GM23248 (cell line): ENCODE results near the gene KLHDC8B. TPM values are rescaled to one million over a fixed set of nuclear protein-coding genes. Genes with fewer than 3 reads are reported as not detected.

Experiments
- DNase-seq: peaks from one replicate; pipeline ENCODE4 v3.0.0-alpha.2; 2015
- H2AFZ ChIP-seq: fragments of 200-600 bp; sonication (generic); 2 replicates; pipeline ENCODE4 v1.6.1; 2016; ENCODE audit warnings: antibody characterized with exemption
- H3F3A ChIP-seq: fragments of 200-600 bp; sonication (generic); 2 replicates; pipeline ENCODE4 v1.6.1; 2016; ENCODE audit warnings: mild to moderate bottlenecking, antibody characterized with exemption, mixed run types; ENCODE audit not compliant: insufficient read depth
- H3K27ac ChIP-seq: fragments of 200-600 bp; sonication (generic); 2 replicates; pipeline ENCODE4 v1.5.1; 2016; ENCODE audit warnings: mild to moderate bottlenecking
- H3K27me3 ChIP-seq: fragments of 200-600 bp; sonication (generic); replicated peaks from 2 replicates; pipeline ENCODE4 v1.6.1; 2016; ENCODE audit warnings: mild to moderate bottlenecking; ENCODE audit not compliant: insufficient read depth
- H3K36me3 ChIP-seq: fragments of 200-600 bp; sonication (generic); 2 replicates; pipeline ENCODE4 v1.6.1; 2016; ENCODE audit warnings: low read depth, mild to moderate bottlenecking
- H3K4me1 ChIP-seq: fragments of 200-600 bp; sonication (generic); 2 replicates; pipeline ENCODE4 v1.6.1; 2016; ENCODE audit warnings: mild to moderate bottlenecking; ENCODE audit not compliant: insufficient read depth
- H3K4me2 ChIP-seq: fragments of 200-600 bp; sonication (generic); one replicate; pipeline ENCODE4 v1.6.1; 2016; ENCODE audit warnings: mild to moderate bottlenecking; ENCODE audit not compliant: unreplicated experiment
- H3K4me3 ChIP-seq: fragments of 200-600 bp; sonication (generic); 2 replicates; pipeline ENCODE4 v1.5.1; 2016; ENCODE audit warnings: mild to moderate bottlenecking
- H3K79me2 ChIP-seq: fragments of 200-600 bp; sonication (generic); 2 replicates; pipeline ENCODE4 v1.6.1; 2016; ENCODE audit warnings: mild to moderate bottlenecking; ENCODE audit not compliant: insufficient read depth
- H3K9ac ChIP-seq: fragments of 200-600 bp; sonication (generic); 2 replicates; pipeline ENCODE4 v1.6.1; 2016; ENCODE audit warnings: mild to moderate bottlenecking
- H3K9me2 ChIP-seq: fragments of 200-600 bp; sonication (generic); 2 replicates; pipeline ENCODE4 v1.6.1; 2016; ENCODE audit warnings: mixed run types, mild to moderate bottlenecking, moderate library complexity; ENCODE audit not compliant: insufficient read depth
- H3K9me3 ChIP-seq: fragments of 200-600 bp; sonication (generic); one replicate; pipeline ENCODE4 v1.6.1; 2017; ENCODE audit warnings: low read depth
- H4K20me1 ChIP-seq: fragments of 200-600 bp; sonication (generic); 2 replicates; pipeline ENCODE4 v1.6.0; 2016; ENCODE audit not compliant: insufficient read depth
- EZH2 ChIP-seq: fragments of 200-600 bp; sonication (generic); IDR thresholded peaks from 2 replicates; pipeline ENCODE4 v1.6.1; 2018; ENCODE audit warnings: antibody characterized with exemption, mild to moderate bottlenecking; ENCODE audit not compliant: insufficient read depth, poor library complexity, severe bottlenecking
- EZH2phosphoT487 ChIP-seq: fragments of 200-600 bp; sonication (generic); IDR thresholded peaks from 2 replicates; pipeline ENCODE4 v1.6.1; 2018; ENCODE audit warnings: antibody characterized with exemption, moderate library complexity, mild to moderate bottlenecking, low read depth; ENCODE audit not compliant: insufficient read depth
- WGBS, 2 experiments: methylation state at CpG; one replicate each; pipeline ENCODE4 v1.1.6; 2015 to 2017; ENCODE audit warnings: low lambda C conversion rate in 2 of 2, low coverage in 1 of 2; ENCODE audit errors: missing lambda C conversion rate in 2 of 2; 5-methylcytosine and 5-hydroxymethylcytosine counted together
- in situ Hi-C: fragments of 300-500 bp; cut with MboI; formaldehyde crosslinking; loops from 2 replicates; pipeline ENCODE4 v1.15.0; 2020
- polyA plus RNA-seq: library from polyadenylated mRNA; unstranded; fragments of >200 nt; fragmentation: Nextera tagmentation; extraction: Ambion mirVana; gene quantifications from 2 replicates; pipeline ENCODE4 v1.2.1, GENCODE V29; 2016
- total RNA-seq: library from RNA; depleted of rRNA; stranded (reverse); fragments of >200 nt; shearing (Covaris generic); gene quantifications from 2 replicates; pipeline ENCODE4 v1.2.3, GENCODE V29; 2014

KLHDC8B gene
- total and polyA plus RNA-seq, 2 experiments from 2014 or later: 13.5 to 19.5 TPM

DNA sequence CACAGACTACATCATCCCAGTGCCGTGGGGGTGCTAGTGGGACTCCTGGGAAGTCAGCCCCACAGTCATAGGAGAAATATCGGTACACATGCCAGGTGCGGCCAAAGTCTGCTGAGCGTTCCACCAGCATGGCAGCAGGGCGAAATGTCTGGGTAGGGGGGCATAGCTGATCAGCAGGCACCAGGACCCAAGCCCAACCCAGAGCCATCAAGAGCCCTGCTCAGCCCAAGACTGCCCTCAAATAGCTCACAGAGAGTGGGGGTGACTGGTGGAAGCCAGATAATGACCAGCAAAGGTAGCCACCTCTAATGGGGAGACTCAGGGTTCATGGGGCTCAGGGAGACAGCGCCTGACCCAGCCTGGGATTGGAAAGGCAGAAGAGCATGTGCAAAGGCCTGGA lies 39.8 kb upstream of the KLHDC8B start:
- no peaks in the 10 kb centered on the region for H4K20me1 ChIP-seq
- H3K9ac ChIP-seq: peak overlapping the region; percentile 86
- H3K36me3 ChIP-seq: peaks cover 5% of the 10 kb centered on the region; the same call in 1 of the 2 replicates

GRCh38 chr3:49132073-49132436 lies 39.3 kb upstream of the KLHDC8B start:
- Histone ChIP-seq H3K27me3 (no peaks in the 10 kb centered on the region), H4K20me1 (no peaks in the 10 kb centered on the region), H3K4me1 (peaks cover 13% of the 10 kb centered on the region; the same call in 1 of the 2 replicates), H3K36me3 (peaks cover 5% of the 10 kb centered on the region; the same call in 1 of the 2 replicates), H3K27ac (peak overlapping the region; percentile 76), H3K9ac (peak overlapping the region; percentile 86), H3K4me3 (peak overlapping the region; percentile 91), H3F3A (no peaks in the 10 kb centered on the region), H3K9me3 (no peaks in the 10 kb centered on the region), H3K9me2 (no peaks in the 10 kb centered on the region), H3K4me2 (peak overlapping the region; percentile 93), H2AFZ (peak overlapping the region; percentile 97), H3K79me2 (peaks cover 56% of the 10 kb centered on the region)
- in situ Hi-C loops: no loop called here
- peak; percentile 59 for DNase-seq
- TF ChIP-seq EZH2phosphoT487 (no peak), EZH2 (no peak)
- 15 to 20% methylated on average over 9 of the region's 9 CpGs for WGBS, 2 experiments

More for the DNA sequence above, 39.8 kb upstream of the KLHDC8B start:
- Histone ChIP-seq H3K27ac (no peak overlapping the region), H3F3A (no peaks in the 10 kb centered on the region), H3K9me3 (no peaks in the 10 kb centered on the region), H3K4me2 (peak overlapping the region; percentile 93), H3K4me1 (peaks cover 13% of the 10 kb centered on the region; the same call in 1 of the 2 replicates), H3K4me3 (peak overlapping the region; percentile 91), H2AFZ (no peak overlapping the region), H3K79me2 (peaks cover 61% of the 10 kb centered on the region), H3K9me2 (no peaks in the 10 kb centered on the region), H3K27me3 (no peaks in the 10 kb centered on the region)
- 79 to 83% methylated on average over 6 of the region's 6 CpGs for WGBS, 2 experiments
- in situ Hi-C loops: no loop called here
- no peak for TF ChIP-seq EZH2
- TF ChIP-seq EZH2phosphoT487: no peak
- no peak for DNase-seq

DNA sequence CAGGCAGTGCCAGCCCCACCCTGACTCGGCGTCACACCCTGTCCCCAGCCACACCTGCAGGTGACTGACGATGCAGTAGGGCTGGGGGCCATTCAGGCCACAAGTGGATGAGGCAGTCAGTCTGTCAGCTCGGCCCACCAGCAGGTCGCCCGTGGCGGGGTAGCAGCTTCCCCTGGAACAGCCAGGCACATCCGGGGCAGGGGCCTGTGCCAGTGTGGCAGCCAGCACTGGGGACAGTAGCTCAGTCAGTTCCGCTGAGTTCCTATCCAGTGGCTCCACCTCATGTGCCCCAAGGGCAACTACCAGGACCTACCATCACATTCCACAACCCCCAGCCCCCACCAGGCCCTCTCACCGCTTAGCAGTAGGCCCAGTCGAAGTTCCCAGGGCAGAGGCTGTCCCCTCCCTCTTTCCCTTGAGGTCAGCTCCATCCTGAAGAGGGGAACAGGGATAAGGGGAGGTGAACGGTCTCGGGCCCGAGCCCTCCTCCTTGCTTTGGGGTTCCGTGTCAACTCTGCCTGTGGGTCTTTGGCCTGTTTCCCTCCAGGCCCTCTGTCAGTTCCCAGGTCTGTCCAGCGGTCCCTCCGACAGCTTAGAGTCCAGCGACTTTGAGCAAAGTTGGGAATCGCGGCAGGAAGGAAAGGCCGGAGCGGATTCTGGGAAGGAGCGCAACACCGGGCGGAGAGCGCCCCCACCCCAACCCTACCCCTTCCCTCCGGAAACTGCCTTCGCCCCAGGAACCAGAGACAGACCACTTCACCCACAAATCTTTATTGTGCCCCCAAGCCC lies 38.8 kb upstream of the KLHDC8B start, which contains the start of gene LAMB2:
Gene LAMB2, minus strand, starts transcription at position 614 of the 789 bp plus-strand sequence. Its CDS starts 183 bp downstream, at position 431.
- Histone ChIP-seq H3K27me3 (no peaks in the 10 kb centered on the region), H2AFZ (peak within 1 kb of the TSS; percentile 97), H3F3A (no peaks in the 10 kb centered on the region), H3K4me3 (peak within 1 kb of the TSS; percentile 91), H3K9me3 (no peaks in the 10 kb centered on the region), H3K4me2 (peak within 1 kb of the TSS; percentile 93), H3K79me2 (peaks cover 51% of the 10 kb centered on the region), H3K4me1 (peaks cover 13% of the 10 kb centered on the region; the same call in 1 of the 2 replicates), H3K9me2 (no peaks in the 10 kb centered on the region), H3K9ac (peak within 1 kb of the TSS; percentile 86), H3K27ac (peak within 1 kb of the TSS; percentile 76), H3K36me3 (peaks cover 5% of the 10 kb centered on the region; the same call in 1 of the 2 replicates), H4K20me1 (no peaks in the 10 kb centered on the region)
- 0 to 1% methylated on average over 20 to 28 of the region's 28 CpGs for whole genome bisulfite sequencing, 2 experiments
- in situ Hi-C loops: no loop called here
- no peak for TF ChIP-seq EZH2
- TF ChIP-seq EZH2phosphoT487: no peak
- peak; percentile 82 for DNase-seq

- H3K79me2 ChIP-seq: peaks cover 45% of the 10 kb centered on the region
- H3K36me3 ChIP-seq: peaks cover 5% of the 10 kb centered on the region; the same call in 1 of the 2 replicates
- no peaks in the 10 kb centered on the region for H3K9me2 ChIP-seq
- H2AFZ ChIP-seq: peak overlapping the region; percentile 97
- TF ChIP-seq EZH2 (no peak), EZH2phosphoT487 (no peak)
- H3K4me3 ChIP-seq: peak overlapping the region; percentile 91
- WGBS, 2 experiments: 2 to 3% methylated on average over 24 to 30 of the region's 30 CpGs
- H3K9ac ChIP-seq: peak overlapping the region; percentile 86
- no peaks in the 10 kb centered on the region for H3K27me3 ChIP-seq
- H4K20me1 ChIP-seq: no peaks in the 10 kb centered on the region
- peak overlapping the region; percentile 76 for H3K27ac ChIP-seq
- peak; percentile 95 for DNase-seq
- in situ Hi-C loops: no loop called here
- peaks cover 13% of the 10 kb centered on the region; the same call in 1 of the 2 replicates for H3K4me1 ChIP-seq
- H3K9me3 ChIP-seq: no peaks in the 10 kb centered on the region
- H3F3A ChIP-seq: no peaks in the 10 kb centered on the region
- peak overlapping the region; percentile 93 for H3K4me2 ChIP-seq
These were observed 38.0 kb upstream of the KLHDC8B start for GRCh38 chr3:49133226-49133951.
